SK-N-MC (cell line): Measurements from ENCODE around the gene REG3A.

Source experiments
- DNase-seq: peaks from one replicate; pipeline ENCODE4 v3.0.0-alpha.2; 2011; ENCODE audit warnings: low read depth, low spot score
- H3K27ac ChIP-seq: fragments of 200-600 bp; sonication (generic); 2 replicates; pipeline ENCODE4 v1.5.1; 2016; ENCODE audit warnings: mixed run types
- H3K36me3 ChIP-seq: fragments of 200-600 bp; sonication (generic); 2 replicates; pipeline ENCODE4 v1.6.1; 2017; ENCODE audit warnings: antibody characterized with exemption, low read length, mixed read lengths; ENCODE audit not compliant: insufficient read depth
- H3K4me3 ChIP-seq: fragments of 200-600 bp; sonication (generic); 2 replicates; pipeline ENCODE4 v1.5.1; 2016
- H3K9ac ChIP-seq: fragments of 200-600 bp; sonication (generic); 2 replicates; pipeline ENCODE4 v1.8.0; 2017; ENCODE audit warnings: mixed run types, mixed read lengths; ENCODE audit not compliant: insufficient read length
- H3K9me3 ChIP-seq: fragments of 200-600 bp; sonication (generic); 2 replicates; pipeline ENCODE4 v1.6.1; 2017; ENCODE audit warnings: low read depth, mild to moderate bottlenecking, antibody characterized with exemption, low read length, moderate library complexity, mixed read lengths
- EZH2 ChIP-seq: fragments of 200-600 bp; sonication (generic); IDR thresholded peaks from one replicate; pipeline ENCODE4 v1.6.1; 2017; ENCODE audit warnings: antibody characterized with exemption
- FOXP2 ChIP-seq: optimal IDR thresholded peaks from 2 replicates; pipeline ENCODE3; 2011; ENCODE audit warnings: mild to moderate bottlenecking, moderate library complexity; ENCODE audit not compliant: insufficient read depth; ENCODE audit errors: extremely low read length, control extremely low read depth
- POLR2AphosphoS5 ChIP-seq: IDR thresholded peaks from 2 replicates; pipeline ENCODE4 v1.6.1; 2012; ENCODE audit warnings: mild to moderate bottlenecking, low read depth, low read length, borderline replicate concordance

The REG3A gene

DNA sequence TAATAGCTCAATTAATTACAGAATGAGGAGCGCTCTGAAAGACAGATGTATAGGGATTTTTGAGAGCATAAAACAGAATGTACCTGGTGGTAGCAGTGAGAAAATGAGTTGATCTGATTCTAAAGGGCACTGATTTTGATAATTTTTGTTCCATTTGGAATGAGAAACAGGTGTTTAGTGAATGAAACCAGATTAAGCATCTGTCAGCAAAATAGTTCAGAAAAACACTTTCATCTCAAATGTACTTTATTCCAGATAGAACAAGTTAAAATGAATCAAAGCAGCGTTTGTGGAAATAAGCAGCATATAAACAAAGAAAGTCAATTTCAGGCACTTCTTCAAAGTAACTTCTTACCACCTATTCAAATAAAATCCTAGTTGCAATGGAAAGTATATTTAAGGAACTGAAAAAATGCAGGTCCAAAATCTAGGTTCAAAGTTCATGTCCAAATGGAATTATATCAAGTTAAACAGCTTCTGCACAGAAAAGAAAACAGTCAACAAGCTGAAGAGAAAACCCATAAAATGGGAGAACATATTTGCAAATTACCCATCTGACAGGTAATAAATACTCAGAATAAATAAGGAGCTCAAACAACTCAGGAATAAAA, 11.9 kb upstream of the REG3A start:
- no peak for TF ChIP-seq POLR2AphosphoS5
- TF ChIP-seq FOXP2, result no peak
- TF ChIP-seq EZH2, result no peak
- H3K9me3 ChIP-seq, result no peaks in the 10 kb centered on the region
- H3K36me3 ChIP-seq, result no peaks in the 10 kb centered on the region
- no peak for DNase-seq
- no peak overlapping the region for H3K4me3 ChIP-seq
- no peak overlapping the region for H3K27ac ChIP-seq
- no peak overlapping the region for H3K9ac ChIP-seq

DNA sequence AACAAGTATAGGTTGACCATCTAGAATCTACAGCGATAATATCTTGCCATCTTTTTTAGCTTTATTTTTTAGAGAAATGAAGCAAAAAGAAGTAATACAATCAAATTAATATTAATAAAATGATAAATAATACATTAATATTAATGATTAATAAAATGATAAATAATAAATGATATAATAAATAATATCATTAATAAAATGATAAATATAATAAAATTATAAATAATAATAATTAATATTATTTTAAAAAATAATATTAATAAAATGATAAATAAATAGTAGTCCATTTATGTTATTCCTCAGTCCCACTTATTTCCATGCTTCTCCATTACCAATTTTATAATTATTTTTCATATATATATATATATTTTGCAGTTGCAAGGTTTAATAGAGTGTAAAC, 3.2 kb upstream of the REG3A start:
- Histone ChIP-seq H3K9me3 (no peaks in the 10 kb centered on the region), H3K4me3 (no peak overlapping the region), H3K9ac (no peak overlapping the region), H3K27ac (no peak overlapping the region), H3K36me3 (no peaks in the 10 kb centered on the region)
- TF ChIP-seq POLR2AphosphoS5 (no peak), EZH2 (no peak), FOXP2 (no peak)
- DNase-seq, result no peak

- Histone ChIP-seq H3K27ac (no peak overlapping the region), H3K9ac (no peak overlapping the region), H3K4me3 (no peak overlapping the region), H3K9me3 (no peaks in the 10 kb centered on the region), H3K36me3 (no peaks in the 10 kb centered on the region)
- TF ChIP-seq EZH2 (no peak), POLR2AphosphoS5 (no peak), FOXP2 (no peak)
- no peak for DNase-seq
Observed at GRCh38 chr2:79162132-79162531, 2.6 kb upstream of the REG3A start.

- no peak for DNase-seq
- no peak overlapping the region for H3K4me3 ChIP-seq
- H3K27ac ChIP-seq, result no peak overlapping the region
- H3K36me3 ChIP-seq, result no peaks in the 10 kb centered on the region
- TF ChIP-seq EZH2 (no peak), POLR2AphosphoS5 (no peak), FOXP2 (no peak)
- H3K9ac ChIP-seq, result no peak overlapping the region
- no peaks in the 10 kb centered on the region for H3K9me3 ChIP-seq
Observed at GRCh38 chr2:79159030-79159429, 523 bp downstream of the REG3A start.

DNA sequence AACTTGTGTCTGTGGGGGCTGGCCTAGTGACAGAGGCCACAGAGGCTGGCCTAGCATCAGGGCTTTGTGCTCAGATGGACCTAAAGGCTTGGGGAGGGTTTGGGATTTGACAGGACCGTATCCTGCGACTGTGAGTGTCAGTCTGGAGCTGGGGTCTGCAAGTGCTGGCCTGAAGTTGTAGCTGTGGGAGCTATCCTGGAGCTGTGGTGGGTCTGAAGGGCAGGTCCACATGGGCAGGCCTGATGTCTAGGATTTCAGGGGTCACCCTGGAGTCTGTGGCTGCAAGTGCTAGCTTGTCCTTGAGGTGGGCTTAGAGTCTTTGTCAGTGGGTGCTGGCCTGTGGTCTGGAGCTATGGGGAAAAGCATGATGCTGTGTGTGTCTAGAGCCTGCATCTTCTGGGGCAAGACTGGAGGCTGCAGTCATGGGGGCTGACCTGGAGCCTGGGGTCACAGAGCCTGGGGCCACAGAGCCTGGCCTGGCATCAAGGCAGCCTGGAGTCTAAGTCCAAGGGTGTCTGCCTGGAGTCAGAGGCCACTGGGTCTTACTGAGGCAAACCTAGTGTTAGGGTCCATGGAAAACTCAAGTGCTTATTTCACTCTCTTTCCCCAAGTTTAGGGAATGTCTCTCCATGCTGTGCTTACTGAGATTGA, 3.6 kb downstream of the REG3A start:
- no peaks in the 10 kb centered on the region for H3K36me3 ChIP-seq
- no peak overlapping the region for H3K9ac ChIP-seq
- H3K27ac ChIP-seq, result no peak overlapping the region
- DNase-seq, result no peak
- no peak overlapping the region for H3K4me3 ChIP-seq
- H3K9me3 ChIP-seq, result no peaks in the 10 kb centered on the region
- TF ChIP-seq FOXP2, result no peak
- TF ChIP-seq EZH2, result no peak

GRCh38 chr2:79139423-79139822, 20.1 kb downstream of the REG3A start:
- no peak overlapping the region for H3K9ac ChIP-seq
- H3K36me3 ChIP-seq, result no peaks in the 10 kb centered on the region
- no peaks in the 10 kb centered on the region for H3K9me3 ChIP-seq
- no peak overlapping the region for H3K4me3 ChIP-seq
- H3K27ac ChIP-seq, result no peak overlapping the region
- no peak for DNase-seq
- no peak for TF ChIP-seq EZH2
- TF ChIP-seq POLR2AphosphoS5, result no peak
- TF ChIP-seq FOXP2, result no peak

- TF ChIP-seq EZH2 (no peak), FOXP2 (no peak), POLR2AphosphoS5 (no peak)
- no peak overlapping the region for H3K4me3 ChIP-seq
- no peak for DNase-seq
- H3K9ac ChIP-seq, result no peak overlapping the region
- H3K36me3 ChIP-seq, result no peaks in the 10 kb centered on the region
- H3K9me3 ChIP-seq, result no peaks in the 10 kb centered on the region
- no peak overlapping the region for H3K27ac ChIP-seq
Observed at GRCh38 chr2:79138385-79138784, 21.2 kb downstream of the REG3A start.

DNA sequence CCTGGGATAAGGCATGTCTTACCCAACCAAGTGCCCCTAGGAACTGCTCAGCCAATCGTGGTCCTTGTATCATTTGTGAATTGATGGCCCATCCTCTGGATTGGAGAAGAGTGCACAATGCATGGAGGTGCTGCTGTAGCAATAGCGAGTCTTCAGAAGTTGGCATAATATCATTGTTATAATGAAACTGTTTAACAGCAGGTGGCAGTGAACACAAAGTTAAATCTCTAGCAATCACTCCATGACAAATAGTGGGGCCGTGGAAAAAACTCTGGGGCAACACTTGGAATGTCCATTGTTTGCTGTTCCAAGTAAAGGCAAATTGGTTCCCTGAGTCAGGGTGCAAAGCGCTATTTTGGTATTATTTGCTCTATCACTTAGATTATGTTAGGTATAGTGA, 27.9 kb downstream of the REG3A start:
- Histone ChIP-seq H3K4me3 (no peak overlapping the region), H3K27ac (no peak overlapping the region), H3K9me3 (no peaks in the 10 kb centered on the region), H3K9ac (no peak overlapping the region), H3K36me3 (no peaks in the 10 kb centered on the region)
- DNase-seq, result no peak
- TF ChIP-seq FOXP2 (no peak), POLR2AphosphoS5 (no peak), EZH2 (no peak)

GRCh38 chr2:79129804-79130203, 29.7 kb downstream of the REG3A start:
- Histone ChIP-seq H3K27ac (no peak overlapping the region), H3K9me3 (no peaks in the 10 kb centered on the region), H3K36me3 (no peaks in the 10 kb centered on the region), H3K9ac (no peak overlapping the region), H3K4me3 (no peak overlapping the region)
- DNase-seq, result no peak
- TF ChIP-seq POLR2AphosphoS5 (no peak), FOXP2 (no peak), EZH2 (no peak)
